T-helper 17 cell (primary cell): Measurements from ENCODE around the gene RIN3. TPM values are rescaled to one million over a fixed set of nuclear protein-coding genes. Genes with fewer than 3 reads are reported as not detected.
A peak's percentile ranks its signal among the peaks of the same experiment; 100 is the strongest.

Experiments used
- ATAC-seq: fragments of 150-1000 bp; cut with Tn5 transposase; 2 replicates; pipeline ENCODE4 v1.10.0; 2021; ENCODE audit warnings: mild to moderate bottlenecking, moderate library complexity
- DNase-seq, 3 donors: peaks; one replicate each; pipeline versions ENCODE4 v3.0.0 to v3.0.0-alpha.2; 2020 to 2021
- H3K9me3 ChIP-seq: one replicate; pipeline ENCODE4 v1.7.0; 2013; ENCODE audit warnings: low read length, mild to moderate bottlenecking; ENCODE audit not compliant: control insufficient read depth, poor library complexity, severe bottlenecking
- H3K27ac Mint-ChIP-seq: one replicate; pipeline ENCODE4 v1.8.0; 2022; ENCODE audit warnings: mild to moderate bottlenecking, moderate library complexity, mixed read lengths
- H3K27me3 Mint-ChIP-seq: one replicate; pipeline ENCODE4 v1.8.0; 2022; ENCODE audit warnings: mixed read lengths
- H3K36me3 Mint-ChIP-seq: one replicate; pipeline ENCODE4 v1.8.0; 2022; ENCODE audit warnings: low read depth, mixed read lengths
- H3K4me1 Mint-ChIP-seq: one replicate; pipeline ENCODE4 v1.8.0; 2022; ENCODE audit warnings: mild to moderate bottlenecking, mixed read lengths
- H3K4me3 Mint-ChIP-seq: one replicate; pipeline ENCODE4 v1.8.0; 2022; ENCODE audit warnings: mild to moderate bottlenecking, moderate library complexity, mixed read lengths
- total RNA-seq, 4 donors: library from RNA in 2 of 4; stranded (reverse) in 2 of 4; gene quantifications; one replicate each; pipeline ENCODE4 v1.2.3 and lab custom pipeline; 2022 to 2026

Gene RIN3
- total RNA-seq, 2 donors from 2014 or later = 49.3 to 70.0 TPM

DNA sequence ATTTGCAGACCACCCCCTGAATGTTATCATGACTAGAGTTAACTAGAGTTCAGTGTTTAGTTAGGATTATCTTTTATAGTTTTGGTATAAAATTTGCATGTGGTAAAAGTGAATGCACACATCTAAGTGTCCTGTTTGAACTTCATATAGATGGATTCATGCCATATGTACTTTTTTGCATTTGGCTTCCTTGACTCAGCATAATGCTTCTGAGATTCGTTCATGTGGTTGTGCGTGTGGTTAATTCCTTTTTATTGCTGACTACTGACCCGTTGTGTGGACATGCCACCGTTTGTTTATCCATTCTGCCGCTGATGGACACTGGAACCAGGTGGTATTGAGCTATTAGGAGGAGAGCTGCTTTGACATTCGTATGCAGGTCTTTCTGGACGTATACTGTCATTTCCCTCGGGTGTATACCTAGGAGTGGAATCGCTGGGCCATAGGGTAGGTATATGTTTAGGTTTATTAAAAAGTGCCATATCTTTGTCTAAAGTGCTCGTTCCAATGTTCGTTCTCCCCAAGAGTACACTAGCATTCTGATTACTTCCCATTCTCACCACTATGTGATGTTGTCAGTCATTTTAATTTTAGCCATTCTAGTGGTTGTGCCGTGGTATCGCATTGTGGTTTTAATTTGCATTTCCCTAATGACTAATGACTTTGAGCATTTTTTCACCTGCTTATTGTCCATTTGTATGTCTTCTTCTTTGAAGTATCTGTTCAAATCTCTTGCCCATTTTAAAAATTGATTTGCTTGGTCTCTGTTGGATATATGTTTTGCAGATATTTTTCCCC is 37.7 kb downstream of the RIN3 start:
- peaks cover 20% of the 10 kb centered on the region for H3K4me1 Mint-ChIP-seq

DNA sequence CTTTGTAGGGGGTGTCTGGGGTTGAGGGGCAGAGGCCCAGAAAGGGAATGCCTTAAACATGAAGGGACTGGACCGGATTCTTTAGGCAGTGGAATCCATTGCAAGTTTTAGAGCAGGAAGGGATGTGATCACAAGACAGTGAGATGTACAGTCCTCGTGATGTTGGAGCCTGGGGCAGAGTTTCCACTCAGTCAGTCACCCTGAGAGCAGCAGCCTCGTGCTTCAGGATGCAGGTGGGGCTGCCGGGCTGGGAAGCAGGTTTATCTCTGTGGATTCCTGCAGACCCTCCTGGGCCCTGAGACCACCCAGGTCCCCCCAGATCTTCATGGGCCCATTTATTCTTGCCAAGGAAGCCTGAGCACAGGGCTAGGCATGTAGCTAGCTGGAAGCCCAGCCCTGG is 38.5 kb downstream of the RIN3 start:
- no peak for DNase-seq
- no peaks in the 10 kb centered on the region for H3K9me3 ChIP-seq
- Mint-ChIP-seq H3K27ac (no peak overlapping the region), H3K4me1 (peaks cover 26% of the 10 kb centered on the region), H3K4me3 (no peak overlapping the region), H3K27me3 (peaks cover 5% of the 10 kb centered on the region), H3K36me3 (peaks cover 5% of the 10 kb centered on the region)
- no peak for ATAC-seq

More for the DNA sequence above, 37.7 kb downstream of the RIN3 start:
- Mint-ChIP-seq H3K36me3 (peaks cover 2% of the 10 kb centered on the region), H3K4me3 (no peak overlapping the region), H3K27me3 (peaks cover 5% of the 10 kb centered on the region), H3K27ac (no peak overlapping the region)
- no peaks in the 10 kb centered on the region for H3K9me3 ChIP-seq
- ATAC-seq (peak; percentile 73), DNase-seq (no peak)

DNA sequence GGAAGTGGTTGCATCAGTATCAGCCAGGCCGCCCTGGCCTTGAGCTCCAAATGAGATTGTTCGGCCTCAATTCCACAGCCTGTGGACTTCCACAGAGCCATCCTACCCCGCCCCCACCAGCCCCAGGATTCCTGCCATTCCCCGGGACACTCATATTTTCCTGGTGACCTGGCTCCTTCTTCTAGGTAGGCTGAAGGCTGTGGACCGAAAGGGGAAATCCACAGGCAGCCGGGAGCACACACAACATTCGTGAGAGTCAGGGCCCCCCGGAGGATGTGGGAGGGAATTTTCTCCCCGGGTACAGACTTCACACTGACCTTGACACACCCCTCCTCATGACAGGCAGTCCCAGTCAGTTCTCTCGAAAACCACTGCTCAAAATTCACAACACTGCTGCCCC is 39.9 kb downstream of the RIN3 start:
- H3K27me3 Mint-ChIP-seq = peaks cover 5% of the 10 kb centered on the region
- DNase-seq (no peak), ATAC-seq (no peak)
- H3K27ac Mint-ChIP-seq = no peak overlapping the region
- no peak overlapping the region for H3K4me3 Mint-ChIP-seq
- H3K4me1 Mint-ChIP-seq = peaks cover 26% of the 10 kb centered on the region
- H3K9me3 ChIP-seq = no peaks in the 10 kb centered on the region
- peaks cover 5% of the 10 kb centered on the region for H3K36me3 Mint-ChIP-seq

DNA sequence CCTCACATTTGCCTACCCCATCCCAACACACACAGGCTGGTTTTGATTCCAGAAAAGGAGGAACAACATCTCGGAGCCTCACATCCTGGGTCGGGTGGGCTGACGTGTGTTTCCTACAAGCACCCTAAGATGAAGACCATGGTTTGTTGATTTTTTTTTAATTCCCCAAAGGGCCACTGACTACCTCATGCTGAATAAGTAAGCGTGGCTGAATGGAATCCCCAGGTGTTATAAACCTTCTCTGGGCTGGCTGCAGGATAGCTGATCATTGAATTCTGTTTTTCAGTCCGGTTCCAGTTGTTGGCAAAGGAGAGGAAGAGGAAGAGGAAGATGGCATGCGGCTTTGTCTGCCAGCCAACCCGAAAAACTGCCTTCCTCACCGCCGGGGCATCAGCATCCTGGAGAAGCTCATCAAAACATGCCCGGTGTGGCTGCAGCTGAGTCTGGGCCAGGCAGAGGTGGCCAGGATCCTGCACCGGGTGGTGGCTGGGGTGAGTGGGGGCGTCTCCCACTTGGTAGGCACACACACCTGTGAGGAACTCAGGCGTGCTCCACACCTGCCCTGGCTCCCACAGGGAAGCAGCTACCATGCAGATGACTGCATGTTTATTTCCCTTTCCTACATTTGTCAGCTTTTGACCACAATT is 42.0 kb downstream of the RIN3 start:
- H3K4me1 Mint-ChIP-seq = peaks cover 30% of the 10 kb centered on the region
- ATAC-seq (no peak), DNase-seq (no peak)
- peaks cover 5% of the 10 kb centered on the region for H3K36me3 Mint-ChIP-seq
- no peak overlapping the region for H3K4me3 Mint-ChIP-seq
- H3K9me3 ChIP-seq = no peaks in the 10 kb centered on the region
- peaks cover 5% of the 10 kb centered on the region for H3K27me3 Mint-ChIP-seq
- no peak overlapping the region for H3K27ac Mint-ChIP-seq

DNA sequence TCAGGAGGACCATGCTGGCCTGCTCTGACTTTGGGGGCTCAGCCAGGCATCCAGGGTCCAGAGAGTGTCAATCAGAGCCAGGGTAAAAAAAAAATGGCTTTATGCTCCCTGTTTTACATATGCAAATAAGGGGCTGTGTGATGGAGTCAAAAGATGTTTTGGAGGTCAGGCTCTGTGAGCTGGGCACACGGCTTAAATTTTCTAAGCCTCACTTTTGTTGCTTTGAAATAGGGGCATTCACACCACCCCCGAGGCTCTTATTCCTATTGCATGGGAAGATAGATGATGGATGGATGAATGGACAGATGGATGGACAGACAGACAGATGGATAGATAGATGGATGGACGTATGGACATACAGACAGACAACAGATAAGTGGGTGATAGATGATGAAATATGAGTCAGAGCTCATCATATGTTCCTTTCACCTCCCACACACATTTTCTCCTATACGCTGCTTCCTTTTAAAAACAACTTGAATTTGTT is 42.7 kb downstream of the RIN3 start:
- H3K27ac Mint-ChIP-seq = peak overlapping the region; percentile 8

DNA sequence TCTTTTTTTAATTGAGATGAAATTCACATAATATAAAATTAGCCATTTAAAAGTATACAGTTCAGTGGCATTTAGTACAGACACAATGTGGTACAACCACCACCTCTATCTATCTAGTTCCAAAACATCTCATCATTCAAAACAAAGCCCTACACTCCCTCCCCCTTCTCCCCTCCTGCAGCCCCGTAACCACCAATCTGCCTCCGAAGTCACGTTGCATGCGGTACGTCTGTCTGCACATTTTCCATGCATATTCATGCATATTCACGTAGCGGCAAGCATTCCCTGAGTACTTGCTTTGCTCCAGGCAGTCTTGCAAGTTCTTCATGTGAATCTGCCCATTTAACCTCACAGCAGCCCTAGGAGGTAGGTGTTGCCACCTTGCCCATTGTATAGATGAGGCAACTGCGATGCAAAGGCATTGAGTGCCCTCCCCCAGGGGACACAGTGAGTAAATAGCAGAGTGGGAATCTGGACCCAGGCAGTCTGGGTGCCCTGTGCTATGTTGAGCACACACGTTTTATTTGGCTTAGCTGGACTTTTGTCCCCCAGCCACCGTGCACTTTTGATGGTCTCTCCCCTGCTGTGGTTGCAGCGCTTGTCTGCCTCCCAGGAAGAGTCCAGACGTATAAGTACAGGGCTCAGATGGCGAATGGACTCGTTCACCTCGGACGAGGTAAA is 43.4 kb downstream of the RIN3 start:
- Mint-ChIP-seq H3K4me1 (peaks cover 19% of the 10 kb centered on the region), H3K4me3 (no peak overlapping the region), H3K36me3 (peaks cover 3% of the 10 kb centered on the region), H3K27ac (peak overlapping the region; percentile 8), H3K27me3 (peaks cover under 1% of the 10 kb centered on the region)
- no peak for DNase-seq
- no peak for ATAC-seq
- H3K9me3 ChIP-seq = no peaks in the 10 kb centered on the region

More for the DNA sequence above, 42.7 kb downstream of the RIN3 start:
- H3K36me3 Mint-ChIP-seq = peaks cover 5% of the 10 kb centered on the region
- no peak overlapping the region for H3K4me3 Mint-ChIP-seq
- ATAC-seq (no peak), DNase-seq (no peak)
- H3K4me1 Mint-ChIP-seq = peaks cover 26% of the 10 kb centered on the region
- peaks cover 5% of the 10 kb centered on the region for H3K27me3 Mint-ChIP-seq
- H3K9me3 ChIP-seq = no peaks in the 10 kb centered on the region

DNA sequence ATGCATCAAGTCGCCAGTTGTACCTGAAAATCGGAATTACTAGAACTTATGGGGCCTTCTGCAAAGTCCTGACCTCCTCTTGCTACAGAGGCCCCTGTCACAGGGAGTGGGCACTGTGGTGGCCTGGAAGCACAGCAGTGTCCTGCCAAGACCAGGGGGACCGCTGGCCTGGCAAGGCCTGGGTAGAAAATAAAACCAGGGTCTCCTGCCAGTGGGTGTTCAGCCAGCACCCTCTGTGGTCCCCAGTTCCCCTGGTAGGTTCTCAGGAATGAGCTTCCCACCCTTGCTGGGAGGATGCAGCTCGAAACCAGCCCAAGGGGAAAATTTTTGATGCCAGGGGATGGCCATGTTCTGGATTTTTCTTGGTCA is 43.9 kb downstream of the RIN3 start:
- no peaks in the 10 kb centered on the region for H3K27me3 Mint-ChIP-seq
- H3K9me3 ChIP-seq = no peaks in the 10 kb centered on the region
- H3K27ac Mint-ChIP-seq = no peak overlapping the region
- ATAC-seq (no peak), DNase-seq (no peak)
- peaks cover 3% of the 10 kb centered on the region for H3K36me3 Mint-ChIP-seq
- no peak overlapping the region for H3K4me3 Mint-ChIP-seq
- H3K4me1 Mint-ChIP-seq = peaks cover 16% of the 10 kb centered on the region

DNA sequence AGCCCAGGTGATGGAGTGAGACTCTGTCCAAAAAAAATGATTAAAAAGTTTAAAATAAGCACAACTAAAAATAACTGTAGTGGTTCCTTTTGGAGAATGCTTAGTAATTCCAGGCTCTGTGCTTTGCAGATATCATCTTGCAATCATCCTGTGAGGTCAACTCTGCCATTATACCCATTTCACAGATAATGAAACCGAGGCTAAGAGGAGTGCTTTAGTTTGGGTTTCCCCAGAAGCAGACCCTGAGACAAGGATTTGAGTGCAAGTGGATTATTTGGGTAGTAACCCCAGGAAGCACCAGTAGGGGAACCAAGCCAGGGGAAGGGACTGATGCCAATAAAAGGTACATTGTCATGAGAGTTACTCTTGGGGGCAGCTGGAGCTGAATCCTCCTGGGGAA is 44.7 kb downstream of the RIN3 start:
- ATAC-seq (no peak), DNase-seq (no peak)
- H3K9me3 ChIP-seq = no peaks in the 10 kb centered on the region
- Mint-ChIP-seq H3K4me3 (no peak overlapping the region), H3K27me3 (no peaks in the 10 kb centered on the region), H3K4me1 (peaks cover 13% of the 10 kb centered on the region), H3K36me3 (peaks cover 3% of the 10 kb centered on the region), H3K27ac (no peak overlapping the region)

DNA sequence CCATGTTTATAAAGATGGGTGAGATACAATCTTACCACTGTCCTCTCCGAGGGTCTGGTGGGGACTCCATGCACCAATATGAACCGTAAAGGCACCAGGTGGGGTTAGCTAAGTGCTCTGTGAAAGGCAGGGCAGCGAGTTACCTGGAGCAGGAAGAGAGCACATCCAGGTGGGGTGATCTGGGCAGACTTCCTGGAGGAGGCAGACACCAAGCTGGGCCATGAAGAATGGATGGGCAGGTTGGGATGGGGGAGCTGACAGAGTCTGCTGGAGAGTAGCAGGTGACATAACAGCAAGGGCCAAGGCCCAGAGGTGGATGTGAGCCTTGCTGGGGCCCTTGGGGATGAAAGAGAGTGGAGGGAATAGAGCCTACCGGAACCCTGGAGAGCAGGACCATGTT is 45.9 kb downstream of the RIN3 start:
- no peaks in the 10 kb centered on the region for H3K27me3 Mint-ChIP-seq
- H3K36me3 Mint-ChIP-seq = peaks cover 3% of the 10 kb centered on the region
- no peaks in the 10 kb centered on the region for H3K9me3 ChIP-seq
- no peak overlapping the region for H3K4me3 Mint-ChIP-seq
- H3K4me1 Mint-ChIP-seq = peaks cover 13% of the 10 kb centered on the region
- ATAC-seq (no peak), DNase-seq (no peak)
- H3K27ac Mint-ChIP-seq = peak overlapping the region; percentile 21

DNA sequence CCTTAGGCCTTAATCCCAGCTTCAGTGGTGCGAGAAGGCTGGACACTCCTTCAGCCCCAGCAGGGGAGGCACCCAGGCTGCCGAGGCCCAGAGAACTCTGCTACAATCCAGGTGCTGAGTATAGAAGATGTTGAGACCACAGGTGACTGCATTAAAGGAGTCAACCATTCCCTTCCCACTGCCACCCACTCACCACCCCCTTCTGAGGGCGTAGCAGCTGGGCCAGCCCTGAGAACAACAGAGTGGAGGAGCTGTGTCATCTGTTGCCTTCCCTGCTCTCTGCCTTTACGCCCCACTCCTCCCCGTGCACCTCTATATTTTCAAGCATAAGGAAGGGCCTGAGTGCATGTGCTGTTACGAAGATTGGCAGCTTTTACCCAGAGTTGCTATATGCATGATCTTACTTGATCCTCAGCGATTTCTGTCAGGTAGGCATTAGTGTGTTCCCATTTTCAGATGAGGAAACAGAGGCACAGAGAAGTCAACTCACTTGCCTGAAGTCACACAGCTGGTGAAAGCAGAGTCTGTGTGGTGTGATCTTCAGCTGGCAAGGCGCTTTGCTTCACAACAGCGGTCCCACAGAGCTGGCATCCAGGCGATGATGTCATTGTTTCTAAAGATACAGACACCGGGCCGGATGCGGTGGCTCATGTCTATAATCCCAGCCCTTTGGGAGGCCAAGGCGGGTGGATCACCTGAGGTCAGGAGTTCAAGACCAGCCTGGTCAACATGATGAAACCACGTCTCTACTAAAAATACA is 46.7 kb downstream of the RIN3 start:
- H3K4me1 Mint-ChIP-seq = peaks cover 13% of the 10 kb centered on the region
- H3K36me3 Mint-ChIP-seq = peaks cover 3% of the 10 kb centered on the region
- H3K27me3 Mint-ChIP-seq = no peaks in the 10 kb centered on the region
- DNase-seq = no peak
- H3K27ac Mint-ChIP-seq = peak overlapping the region; percentile 37
- no peaks in the 10 kb centered on the region for H3K9me3 ChIP-seq
- no peak overlapping the region for H3K4me3 Mint-ChIP-seq
- ATAC-seq = peak; percentile 39

DNA sequence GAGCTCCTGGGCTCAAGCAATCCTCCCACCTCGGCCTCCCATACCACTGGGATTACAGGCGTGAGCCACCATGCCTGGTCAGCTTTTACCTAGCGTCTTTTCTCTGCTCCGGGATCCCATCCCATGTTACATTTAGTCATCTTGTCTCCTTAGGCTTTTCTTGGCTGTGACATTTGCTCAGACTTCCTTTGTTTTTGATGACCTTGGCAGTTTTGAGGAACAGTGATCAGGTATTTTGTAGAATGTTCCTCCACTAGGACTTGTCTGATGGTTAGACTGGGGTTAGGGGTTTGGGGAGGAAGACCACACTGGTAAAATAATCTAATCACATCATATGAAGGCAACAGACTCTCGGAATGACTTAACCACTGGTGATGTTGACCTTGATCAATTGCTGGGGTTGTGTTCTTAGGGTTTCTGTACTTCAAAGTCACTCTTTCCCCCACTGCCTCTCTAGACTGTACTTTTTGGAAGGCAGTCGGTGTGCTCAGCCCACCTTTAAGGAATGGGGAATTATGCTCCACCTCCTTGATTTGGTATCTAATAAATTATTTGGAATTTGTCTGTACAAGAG is 48.4 kb downstream of the RIN3 start:
- no peak for ATAC-seq
- H3K4me1 Mint-ChIP-seq = peaks cover 7% of the 10 kb centered on the region

DNA sequence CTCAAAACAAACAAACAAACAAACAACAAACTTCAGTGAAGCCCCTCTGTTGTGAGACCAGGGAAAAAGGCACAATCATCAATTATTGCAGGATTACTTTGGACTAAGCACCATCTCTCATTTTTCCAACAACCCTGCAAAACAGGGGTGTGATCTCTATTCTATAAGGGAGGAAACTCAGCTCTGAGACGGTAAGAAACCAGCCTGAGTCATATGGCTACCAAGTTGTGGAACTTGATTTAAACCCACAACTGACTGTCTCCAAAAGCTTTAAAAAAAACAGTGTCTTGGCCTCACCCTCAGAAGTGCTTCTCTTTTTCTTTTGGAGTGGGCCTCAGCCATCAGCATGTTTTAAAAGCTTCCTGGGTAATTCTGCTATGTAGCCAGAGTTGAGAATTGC is 49.8 kb downstream of the RIN3 start:
- H3K27ac Mint-ChIP-seq = no peak overlapping the region
- peaks cover 2% of the 10 kb centered on the region for H3K36me3 Mint-ChIP-seq
- DNase-seq (no peak), ATAC-seq (no peak)
- H3K9me3 ChIP-seq = no peaks in the 10 kb centered on the region
- H3K4me3 Mint-ChIP-seq = no peak overlapping the region
- no peaks in the 10 kb centered on the region for H3K27me3 Mint-ChIP-seq
- H3K4me1 Mint-ChIP-seq = peaks cover 6% of the 10 kb centered on the region

More for the DNA sequence above, 48.4 kb downstream of the RIN3 start:
- H3K9me3 ChIP-seq = no peaks in the 10 kb centered on the region
- DNase-seq = no peak
- Mint-ChIP-seq H3K27ac (no peak overlapping the region), H3K4me3 (no peak overlapping the region), H3K36me3 (peaks cover 2% of the 10 kb centered on the region), H3K27me3 (no peaks in the 10 kb centered on the region)
